ENCODE data around the gene MBLAC1. TPM values are rescaled to one million over a fixed set of nuclear protein-coding genes. Genes with fewer than 3 reads are reported as not detected.
A peak's percentile ranks its signal among the peaks of the same experiment; 100 is the strongest.

The MBLAC1 gene
- total RNA-seq, 1 donor from 2014 or later: 6.4 TPM

DNA sequence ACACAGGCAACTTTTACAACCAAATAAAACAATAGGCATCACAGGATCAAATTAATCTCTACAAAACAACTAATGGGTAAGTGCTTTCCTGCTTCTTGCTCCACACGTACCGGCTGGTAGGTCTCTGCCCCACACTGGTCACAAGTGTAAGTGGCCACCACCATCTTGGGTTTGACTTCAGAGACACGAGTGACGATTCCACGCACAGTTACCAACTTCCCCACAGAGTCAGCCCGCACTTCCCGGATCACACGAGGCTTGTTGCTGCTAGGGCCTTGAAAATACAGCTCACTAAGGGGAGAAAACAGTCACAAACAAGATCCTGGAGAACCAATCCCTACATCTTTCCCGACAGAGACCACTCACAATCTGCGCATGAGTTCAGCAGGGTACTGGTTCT is 27.9 kb upstream of the MBLAC1 start:
- no peak for DNase-seq

DNA sequence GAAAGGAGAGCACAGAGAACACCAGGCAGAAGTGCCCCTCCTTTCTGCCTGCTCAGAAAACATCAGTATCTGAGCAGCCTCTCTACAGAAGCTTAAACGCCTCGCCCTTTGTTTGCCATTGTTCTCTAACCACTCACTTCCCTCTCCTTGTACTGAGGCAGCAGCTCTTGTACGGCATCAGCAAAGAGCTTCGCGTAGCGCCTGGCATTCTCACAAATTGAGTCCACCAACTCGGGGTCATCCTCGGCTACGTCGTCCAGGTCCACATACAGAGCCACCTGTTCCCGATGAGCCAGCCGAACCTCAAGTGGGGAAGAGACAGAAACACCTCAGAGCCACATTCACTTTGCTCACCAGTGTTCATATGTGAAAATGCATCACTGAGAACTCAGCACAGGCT is 27.3 kb upstream of the MBLAC1 start:
- DNase-seq: no peak

DNA sequence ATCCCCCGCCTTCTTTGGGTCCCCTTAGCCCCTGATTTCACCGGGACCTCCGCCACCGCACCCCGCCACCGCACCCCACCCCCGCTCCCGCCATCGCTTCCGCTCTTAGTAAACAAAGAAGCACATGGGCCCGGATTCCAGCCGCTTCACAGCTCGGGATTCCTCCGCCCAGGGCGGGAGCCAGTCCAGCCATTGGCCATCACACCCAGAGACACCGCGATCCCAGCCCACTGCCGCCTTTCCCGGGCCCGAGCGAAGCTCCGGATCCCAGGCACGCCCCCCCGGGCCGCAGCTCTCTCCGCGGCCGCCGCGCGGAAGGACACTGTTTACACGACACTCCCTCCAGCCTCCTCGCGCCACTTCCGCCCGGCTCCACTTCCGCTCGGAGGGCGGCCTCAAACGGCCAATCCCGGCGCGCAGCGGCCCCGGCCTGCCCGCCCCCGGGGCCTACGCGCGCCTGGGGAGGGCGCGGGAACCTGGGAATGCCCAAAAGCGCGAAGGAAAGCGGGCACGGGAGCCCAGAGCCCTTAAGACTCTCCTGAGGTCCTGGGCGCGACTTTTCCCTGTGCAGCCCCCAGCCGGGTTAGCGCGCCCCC is 26.2 kb upstream of the MBLAC1 start:
- DNase-seq: peak; percentile 87

DNA sequence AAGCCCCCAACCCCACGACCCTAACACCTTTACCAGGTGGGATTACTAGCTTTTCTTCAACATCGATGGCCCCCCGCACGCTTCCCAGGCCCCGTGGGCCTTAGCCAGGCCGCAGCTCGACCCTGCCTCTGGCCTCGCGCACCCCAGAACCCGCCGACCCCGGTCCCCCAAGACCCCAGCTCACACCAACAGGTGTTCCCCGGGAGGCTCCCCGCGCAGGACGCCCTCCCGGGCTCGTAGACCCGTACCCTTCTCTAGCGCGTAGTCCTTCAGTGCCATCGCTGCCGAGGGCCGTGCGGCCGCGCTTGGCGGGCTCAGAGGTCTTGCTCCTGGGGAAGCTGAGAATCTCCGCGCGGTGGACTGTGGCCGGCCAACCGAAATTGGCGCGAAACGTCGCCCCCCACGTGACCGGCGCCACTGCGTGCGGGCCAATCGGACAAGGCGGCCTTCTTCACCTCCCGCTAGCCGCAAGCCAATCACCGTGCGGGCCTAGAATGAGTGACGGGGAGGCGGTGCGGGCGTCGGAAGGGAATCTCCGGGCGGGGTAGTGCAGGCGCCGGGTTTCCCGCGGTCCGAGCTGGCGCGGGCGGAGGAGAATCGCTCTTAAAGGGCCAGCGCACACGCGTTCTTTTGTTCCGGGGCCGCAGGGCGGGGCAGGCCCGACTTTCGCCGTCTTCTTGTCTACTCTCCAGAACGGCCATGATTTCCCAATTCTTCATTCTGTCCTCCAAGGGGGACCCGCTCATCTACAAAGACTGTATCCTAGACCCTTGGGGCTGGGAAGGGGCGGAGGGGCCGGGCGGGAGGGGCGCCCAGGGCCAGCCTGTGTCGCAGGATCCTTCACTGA is 25.5 kb upstream of the MBLAC1 start, which contains the start of the genes AP4M1 and MCM7:
Gene AP4M1, plus strand, starts transcription at position 628 of the 847 bp plus-strand sequence. Its CDS starts 72 bp downstream, at position 700.
Gene MCM7, minus strand, starts transcription at position 382 of the 847 bp plus-strand sequence. Its CDS starts 103 bp downstream, at position 279.
- DNase-seq: peak; percentile 99

DNA sequence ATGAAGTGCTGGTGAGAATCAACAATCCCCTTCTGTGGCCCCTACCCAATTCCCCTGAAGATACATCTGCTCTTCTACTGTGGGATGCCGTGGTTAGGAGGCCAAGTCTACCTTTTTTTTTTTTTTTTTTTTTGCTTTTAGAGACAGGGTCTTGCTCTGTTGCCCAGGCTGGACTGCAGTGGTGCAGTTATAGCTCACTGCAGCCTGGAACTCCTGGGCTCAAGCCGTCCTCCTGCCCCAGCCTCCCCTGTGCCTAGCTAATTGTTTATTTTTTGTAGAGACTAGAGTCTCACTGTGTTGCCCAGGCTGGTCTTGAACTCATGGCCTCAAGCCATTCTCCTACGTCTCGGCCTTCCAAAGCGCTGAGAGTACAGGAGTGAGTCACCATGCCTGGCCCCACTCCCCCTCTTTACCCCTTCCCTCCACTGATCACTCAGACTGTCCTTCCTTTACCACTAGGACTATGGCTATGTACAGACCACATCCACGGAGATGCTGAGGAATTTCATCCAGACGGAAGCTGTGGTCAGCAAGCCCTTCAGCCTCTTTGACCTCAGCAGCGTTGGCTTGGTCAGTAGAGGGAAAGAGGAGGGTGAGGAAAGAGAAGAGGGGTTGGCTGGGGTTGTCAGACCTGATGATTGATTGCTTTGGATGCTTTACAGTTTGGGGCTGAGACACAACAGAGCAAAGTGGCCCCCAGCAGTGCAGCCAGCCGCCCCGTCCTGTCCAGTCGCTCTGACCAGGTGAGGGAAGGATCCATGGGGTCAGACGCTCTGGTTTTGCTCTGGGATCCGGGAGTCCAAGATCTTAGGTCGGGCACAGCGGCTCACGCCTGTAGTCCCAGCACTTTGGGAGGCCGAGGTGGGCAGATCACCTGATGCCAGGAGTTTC is 23.6 kb upstream of the MBLAC1 start:
- no peak for DNase-seq

DNA sequence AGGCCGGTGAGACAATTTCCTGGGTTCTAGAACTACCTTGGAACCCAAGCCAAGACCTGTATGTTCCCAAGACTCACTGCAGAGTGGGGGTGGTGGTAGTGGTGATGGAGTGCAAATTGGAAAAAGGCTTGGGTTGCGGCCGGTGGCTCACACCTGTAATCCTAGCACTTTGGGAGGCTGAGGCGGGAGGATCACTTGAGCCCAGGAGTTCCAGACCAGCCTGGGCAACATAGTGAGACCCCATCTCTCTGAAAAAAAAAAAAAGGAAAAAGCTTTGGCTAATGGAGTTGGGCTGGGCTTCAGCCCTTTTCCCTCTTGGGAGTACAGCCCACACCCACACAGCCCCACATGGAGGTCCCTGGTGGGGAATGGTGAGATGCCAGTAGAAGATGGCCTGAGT is 21.2 kb upstream of the MBLAC1 start:
- DNase-seq: no peak

DNA sequence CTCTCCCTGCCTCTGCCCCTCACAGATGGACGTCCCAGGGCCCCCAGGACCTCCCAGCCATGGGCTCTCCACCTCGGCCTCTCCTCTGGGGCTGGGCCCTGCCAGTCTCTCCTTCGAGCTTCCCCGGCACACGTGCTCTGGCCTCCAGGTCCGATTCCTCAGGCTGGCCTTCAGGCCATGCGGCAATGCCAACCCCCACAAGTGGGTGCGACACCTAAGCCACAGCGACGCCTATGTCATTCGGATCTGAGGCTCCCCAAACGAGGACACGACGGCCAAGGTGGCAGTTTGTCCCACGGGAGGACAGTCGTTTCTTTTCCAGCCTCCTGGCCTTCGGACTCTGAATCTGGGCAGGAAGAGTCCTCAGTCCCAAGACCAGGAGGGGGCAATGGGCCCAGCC is 20.1 kb upstream of the MBLAC1 start:
- no peak for DNase-seq

DNA sequence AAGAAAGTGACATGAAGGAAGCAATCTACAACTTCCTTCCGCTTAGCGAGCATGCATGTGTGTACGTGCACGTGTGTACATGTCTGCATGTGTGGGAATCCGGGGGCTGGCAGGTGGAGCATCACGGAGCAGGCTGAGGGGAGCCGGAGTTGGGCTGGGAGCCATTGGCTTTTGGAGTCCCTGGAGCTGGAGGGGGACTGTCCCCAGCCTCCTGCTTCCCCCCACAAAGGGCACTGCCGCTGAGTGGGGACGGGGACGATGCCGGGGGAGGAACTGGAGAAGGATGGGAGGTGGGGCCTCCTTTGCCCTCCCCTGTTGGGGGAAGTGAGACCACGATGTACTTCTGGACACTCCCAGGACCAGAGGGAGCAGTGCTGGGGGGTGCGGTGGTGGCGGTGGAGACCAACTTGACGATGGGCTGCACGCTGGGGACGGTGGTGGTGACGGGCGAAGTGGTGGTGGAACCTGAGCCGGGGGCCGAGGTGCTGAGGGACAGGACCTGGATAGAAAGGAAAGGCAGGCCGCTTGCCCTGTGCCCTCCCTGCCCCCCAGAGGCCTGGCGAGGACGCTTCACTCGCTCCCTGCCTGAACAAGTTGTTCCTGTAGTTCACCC is 19.5 kb upstream of the MBLAC1 start:
- no peak for DNase-seq

DNA sequence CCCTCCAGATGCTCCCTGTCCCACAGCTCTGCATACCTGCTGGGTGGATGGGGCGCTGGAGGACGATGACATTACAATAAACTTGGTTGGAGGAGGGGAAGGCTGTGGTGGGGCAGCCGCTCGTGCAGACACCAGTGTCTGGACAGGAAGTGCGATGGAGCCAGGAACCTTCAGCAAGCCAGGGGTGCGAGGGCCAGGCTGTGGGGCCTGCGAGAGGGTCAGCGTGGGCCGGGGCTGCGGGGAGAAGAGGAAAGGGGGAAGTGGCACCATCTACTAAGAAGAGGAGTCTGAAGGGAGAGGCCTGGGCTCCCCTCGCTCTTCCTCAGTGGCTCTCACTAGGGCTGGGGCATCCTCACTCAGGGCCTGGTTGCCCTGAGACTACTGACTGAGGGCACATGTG is 18.9 kb upstream of the MBLAC1 start:
- no peak for DNase-seq

DNA sequence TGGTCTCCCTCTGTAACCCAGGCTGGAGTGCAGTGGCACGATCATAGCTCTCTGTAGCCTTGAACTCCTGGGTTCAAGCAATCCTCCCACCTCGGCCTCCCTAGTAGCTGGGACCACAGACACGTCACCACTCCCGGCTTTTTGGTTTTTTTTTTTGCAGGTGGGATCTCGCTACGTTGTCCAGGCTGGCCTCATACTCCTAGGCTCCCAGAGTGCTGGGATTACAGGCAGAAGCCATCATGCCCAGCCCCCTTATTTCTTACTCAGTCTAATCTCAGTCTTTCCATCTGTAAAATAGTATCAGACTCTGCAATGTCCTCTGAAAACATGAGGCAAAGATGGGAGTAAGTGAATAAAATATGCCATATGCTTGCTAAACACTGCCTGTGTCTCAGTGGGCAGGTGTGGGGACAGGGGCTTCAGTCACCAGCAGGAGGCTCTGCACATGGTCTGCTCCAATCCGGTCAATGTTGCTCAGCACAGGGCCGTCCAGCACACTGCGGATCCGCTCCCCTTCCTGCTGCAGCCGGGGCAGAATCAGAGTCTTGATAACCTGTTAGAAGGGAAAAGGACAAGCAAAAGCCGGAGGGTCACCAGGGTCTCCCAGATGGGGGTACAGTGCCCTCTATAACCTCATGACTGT is 17.1 kb upstream of the MBLAC1 start:
- DNase-seq: no peak

DNA sequence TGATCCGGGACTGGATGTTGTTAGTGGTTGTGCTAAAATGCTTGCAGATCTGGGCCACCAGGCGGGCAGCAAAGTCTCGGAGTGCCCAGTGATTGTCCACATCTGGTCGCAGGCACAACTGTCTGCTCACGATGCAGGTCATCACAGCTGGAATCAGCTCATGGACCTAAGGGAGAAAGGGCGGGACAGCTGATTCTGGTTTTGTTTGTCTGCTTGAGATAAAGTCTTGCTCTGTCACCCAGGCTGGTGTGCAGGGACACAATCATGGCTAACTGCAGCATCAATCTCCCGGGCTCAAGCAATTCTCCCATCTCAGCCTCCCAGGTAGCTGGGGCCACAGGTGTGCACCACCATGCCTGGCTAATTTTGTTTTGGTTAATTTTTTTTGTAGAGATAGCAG is 15.6 kb upstream of the MBLAC1 start:
- no peak for DNase-seq

DNA sequence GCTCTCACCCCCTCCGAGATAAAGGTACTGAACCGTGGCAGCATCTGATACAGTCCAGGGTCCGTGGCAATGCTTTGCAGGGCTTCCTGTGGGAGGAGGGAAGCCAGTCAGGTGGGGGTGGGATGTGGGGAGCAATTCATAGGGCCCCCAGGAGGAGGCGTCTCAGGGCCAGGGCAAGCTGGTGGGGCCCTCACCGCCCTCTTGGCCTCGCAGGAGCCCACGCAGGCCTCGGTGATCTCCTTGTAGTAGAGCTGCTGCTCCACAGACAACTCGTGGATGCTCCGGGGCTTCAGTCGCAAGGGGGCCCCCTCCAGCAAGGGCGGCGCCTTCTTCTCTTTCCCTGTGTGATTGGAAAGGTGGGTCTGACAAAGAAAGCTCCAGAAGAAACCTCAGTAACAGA is 14.9 kb upstream of the MBLAC1 start:
- no peak for DNase-seq

DNA sequence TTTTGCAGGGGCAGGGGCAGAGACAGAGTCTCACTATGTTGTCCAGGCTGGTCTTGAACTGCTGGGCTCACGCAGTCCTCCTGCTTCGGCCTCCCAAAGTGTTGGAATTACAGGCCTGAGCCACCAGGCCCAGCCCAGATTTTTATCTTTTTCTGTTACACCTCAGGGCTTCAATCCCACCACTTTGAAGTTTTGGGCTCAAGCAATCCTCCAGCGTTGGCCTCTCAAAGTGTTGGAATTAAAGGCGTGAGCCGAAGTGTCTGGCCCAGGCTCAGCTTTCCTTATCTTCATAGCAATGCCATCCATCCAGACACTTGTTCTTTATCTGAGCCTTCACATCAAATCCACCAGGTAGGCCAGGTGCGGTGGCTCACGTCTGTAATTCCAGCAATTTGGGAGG is 11.7 kb upstream of the MBLAC1 start:
- DNase-seq: no peak

DNA sequence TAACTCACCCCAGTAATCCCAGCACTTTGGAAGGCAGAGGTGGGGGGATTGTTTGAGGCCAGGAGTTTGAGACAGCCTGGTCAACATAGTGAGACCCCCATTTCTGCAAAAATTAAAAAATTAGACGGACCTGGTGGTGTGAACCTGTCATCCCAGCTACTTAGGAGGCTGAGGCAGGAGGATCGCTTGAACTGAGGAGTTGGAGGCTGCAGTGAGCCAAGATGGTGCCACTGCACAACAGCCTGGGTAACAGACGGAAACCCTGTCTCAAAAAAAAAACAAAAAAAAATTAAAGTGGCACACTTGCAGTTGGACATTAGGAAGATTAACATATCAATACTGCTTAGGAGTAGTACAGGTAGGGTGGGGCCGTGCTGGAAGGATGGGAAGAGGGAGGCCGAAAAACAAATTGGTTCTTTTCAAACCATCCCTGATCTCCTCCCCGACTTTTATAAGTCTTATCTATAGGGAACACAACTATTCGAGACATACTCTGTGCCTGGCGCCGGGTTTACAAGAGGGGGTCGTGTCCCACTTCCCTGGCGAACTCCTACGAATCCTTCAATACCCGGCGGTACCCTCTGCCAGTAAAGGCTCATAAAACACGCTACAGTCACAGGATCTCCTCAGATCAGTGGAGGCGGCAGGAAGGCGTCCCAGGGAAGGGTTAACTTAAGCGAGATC is 8.2 kb upstream of the MBLAC1 start:
- no peak for DNase-seq

DNA sequence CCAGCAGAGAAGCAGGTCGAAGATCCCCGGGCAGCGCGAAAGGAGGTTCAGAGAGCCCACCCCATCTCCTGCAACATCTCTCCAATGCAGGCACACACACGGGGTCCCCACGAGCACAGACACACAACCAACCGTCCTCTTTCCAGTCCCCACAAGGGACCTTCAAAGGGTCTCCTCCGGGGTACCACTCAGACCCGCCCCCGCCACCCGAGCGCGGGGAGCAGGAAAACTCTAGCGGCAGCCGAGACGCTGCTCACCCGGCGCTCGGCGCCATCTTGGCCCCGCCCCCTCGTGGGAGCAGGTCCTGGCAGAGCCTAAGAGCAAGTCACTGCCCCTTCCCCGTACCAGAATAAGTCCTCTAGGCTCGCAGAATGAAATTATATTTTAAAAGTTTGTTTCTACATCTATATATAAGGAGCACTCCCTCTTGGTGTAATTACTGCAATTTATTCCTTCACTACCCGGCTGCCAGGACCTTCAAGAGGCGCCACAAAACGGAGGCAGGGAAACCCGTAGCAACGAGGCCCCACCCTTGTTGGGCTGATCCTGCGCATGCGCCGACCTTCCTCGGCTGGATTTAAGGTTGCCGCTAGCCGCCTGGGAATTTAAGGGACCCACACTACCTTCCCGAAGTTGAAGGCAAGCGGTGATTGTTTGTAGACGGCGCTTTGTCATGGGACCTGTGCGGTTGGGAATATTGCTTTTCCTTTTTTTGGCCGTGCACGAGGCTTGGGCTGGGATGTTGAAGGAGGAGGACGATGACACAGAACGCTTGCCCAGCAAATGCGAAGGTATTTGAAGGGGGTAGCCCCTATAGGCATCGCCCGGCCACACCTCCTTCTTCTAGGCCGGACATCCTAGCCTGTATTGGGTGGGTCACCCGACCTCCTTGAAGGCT is 7.4 kb upstream of the MBLAC1 start, which contains the start of the genes CNPY4 and TAF6:
Gene CNPY4, plus strand, starts transcription at position 563 of the 898 bp plus-strand sequence. Its CDS starts 111 bp downstream, at position 674.
Gene TAF6, minus strand, starts transcription at position 287 of the 898 bp plus-strand sequence. CDS start 5,149 bp downstream, outside the sequence.
- peak; percentile 94 for DNase-seq

DNA sequence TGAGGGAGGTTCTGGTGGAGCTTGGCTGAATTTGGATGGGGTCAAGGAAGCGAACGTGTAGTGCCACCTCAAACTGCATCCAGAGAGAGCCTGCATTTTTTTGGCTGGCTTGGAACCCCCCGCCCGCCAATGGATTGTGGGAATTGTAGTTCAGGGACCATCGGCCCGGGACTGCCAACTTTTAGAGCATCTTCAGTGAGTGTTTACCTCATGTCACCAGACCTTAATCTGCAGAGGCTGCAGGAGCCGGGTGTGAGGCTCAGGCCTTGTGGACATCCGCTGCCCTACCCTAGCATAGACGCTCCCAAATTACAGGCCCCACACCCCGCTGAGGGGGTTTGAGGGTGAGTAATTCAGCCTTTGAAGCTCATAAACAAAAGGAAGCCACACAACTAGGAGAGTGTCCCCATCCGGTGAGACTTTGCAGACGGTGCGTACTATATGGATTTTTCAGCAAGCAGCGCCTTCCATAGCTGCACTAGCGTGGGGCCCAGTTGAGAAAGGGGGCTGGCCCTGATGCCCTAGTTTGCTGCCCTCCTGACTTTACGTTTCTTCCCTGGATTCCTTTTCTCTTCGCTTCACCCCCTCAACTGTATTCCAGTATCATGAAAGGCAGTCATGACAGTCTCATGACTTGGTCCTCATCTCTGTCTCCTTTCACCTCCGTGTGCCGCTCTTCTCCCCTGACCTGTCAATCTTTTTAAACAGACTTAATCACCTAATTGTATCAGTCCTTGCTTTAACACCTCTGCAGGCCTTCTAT is 6.6 kb upstream of the MBLAC1 start:
- peak; percentile 82 for DNase-seq

DNA sequence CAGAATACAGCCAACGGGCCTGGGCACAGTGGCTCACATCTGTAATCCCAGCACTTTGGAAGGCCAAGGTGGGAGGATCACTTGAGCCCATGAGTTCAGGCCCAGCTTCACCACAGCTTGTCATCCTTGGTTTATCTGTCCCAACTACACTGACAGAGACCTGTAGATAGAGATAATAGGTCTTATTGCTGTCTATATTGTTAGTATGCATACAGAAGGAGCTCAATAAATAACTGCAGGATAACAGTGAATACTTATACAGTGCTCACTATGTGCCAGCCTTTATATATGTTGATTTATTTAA is 6.1 kb upstream of the MBLAC1 start:
- no peak for DNase-seq

DNA sequence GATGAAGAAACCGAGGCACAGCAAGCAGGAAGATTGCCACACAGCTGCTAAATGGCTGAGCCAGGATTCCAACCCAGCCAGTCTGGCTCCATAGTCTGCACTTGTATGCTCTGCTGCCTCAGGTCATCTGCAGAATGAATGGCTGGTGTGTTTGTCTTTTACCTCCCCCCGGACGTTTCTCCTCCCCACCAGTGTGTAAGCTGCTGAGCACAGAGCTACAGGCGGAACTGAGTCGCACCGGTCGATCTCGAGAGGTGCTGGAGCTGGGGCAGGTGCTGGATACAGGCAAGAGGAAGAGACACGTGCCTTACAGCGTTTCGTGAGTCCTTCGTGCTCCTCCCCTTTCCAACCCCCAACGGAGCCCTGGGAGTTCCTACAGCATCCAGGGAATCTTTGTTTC is 4.7 kb upstream of the MBLAC1 start:
- no peak for DNase-seq

DNA sequence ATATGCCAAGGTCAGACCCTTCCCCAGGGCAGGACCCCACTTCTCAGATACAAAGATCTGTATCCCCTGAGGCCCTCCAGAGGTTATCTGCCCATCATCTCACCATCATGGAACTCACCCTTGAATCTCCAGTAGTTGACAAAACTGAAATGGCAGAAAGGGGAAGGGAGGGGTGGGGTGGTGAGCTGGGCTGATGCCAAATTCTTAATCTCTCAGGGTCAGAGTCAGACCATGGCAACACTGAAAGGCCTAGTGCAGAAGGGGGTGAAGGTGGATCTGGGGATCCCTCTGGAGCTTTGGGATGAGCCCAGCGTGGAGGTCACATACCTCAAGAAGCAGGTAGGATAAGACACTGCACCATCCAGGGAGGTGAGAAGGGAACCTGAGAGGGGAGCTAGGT is 4.2 kb upstream of the MBLAC1 start:
- DNase-seq: no peak

Measured in occipital lobe (tissue), 2 donors.